HG03025 (cell line): Measurements from ENCODE around the gene NINJ1.

ENCODE experiments used
- ATAC-seq: cut with Tn5 transposase; IDR thresholded peaks from one replicate; pipeline ENCODE4 v1.9.1; 2021; ENCODE audit warnings: mild to moderate bottlenecking, moderate library complexity; ENCODE audit not compliant: unreplicated experiment, low FRiP score

Gene NINJ1

DNA sequence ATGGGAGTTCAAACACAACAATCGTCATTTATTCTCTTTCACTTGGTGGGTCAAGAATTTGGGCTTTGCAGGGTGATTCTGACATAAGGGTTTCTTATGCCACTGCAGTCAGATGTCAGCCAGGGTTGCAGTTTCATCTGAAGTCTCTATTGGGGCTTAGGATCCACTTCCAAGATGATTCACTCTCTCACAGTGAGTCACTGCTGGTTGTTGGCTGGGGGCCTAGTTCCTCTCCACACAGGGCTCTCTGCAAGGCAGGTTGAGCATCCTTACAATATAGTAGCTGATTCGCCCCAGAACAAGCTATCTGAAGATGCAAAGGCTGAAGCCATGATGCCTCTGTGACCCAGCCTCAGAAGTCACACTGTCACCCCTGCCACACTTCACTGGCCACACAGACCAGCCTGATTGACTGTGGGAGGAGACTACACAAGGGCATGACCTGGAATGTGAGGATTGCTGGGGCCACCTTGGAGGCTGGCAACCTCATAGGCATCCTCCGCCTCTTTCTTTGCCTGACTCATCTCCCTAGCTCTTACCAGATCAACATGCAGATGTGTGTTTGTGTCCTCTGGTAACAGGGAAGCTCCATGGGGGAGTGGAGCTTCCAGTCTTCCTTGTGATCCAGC is 42.5 kb downstream of the NINJ1 start:
- no peak for ATAC-seq

DNA sequence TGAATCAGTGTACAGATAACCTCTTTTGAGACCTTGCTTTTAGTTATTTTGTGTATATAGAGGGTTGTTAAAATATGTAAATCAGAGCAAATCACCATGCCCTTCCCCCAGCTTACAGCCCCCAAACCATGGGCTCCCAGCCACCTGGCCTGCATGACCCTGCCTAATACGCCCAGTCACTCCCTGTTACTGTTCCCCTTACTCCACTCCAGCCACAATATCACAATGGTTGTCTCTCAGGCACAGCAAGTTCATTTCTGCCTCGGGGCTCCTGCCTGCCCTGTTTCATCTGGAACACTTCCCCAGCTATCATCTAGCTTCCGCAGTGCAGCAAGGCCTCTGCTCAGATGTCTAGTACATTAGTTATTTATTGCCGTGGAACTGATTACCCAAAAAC is 43.0 kb downstream of the NINJ1 start:
- no peak for ATAC-seq

GRCh38 chr9:93090091-93090655 is 43.9 kb downstream of the NINJ1 start:
- ATAC-seq = no peak

DNA sequence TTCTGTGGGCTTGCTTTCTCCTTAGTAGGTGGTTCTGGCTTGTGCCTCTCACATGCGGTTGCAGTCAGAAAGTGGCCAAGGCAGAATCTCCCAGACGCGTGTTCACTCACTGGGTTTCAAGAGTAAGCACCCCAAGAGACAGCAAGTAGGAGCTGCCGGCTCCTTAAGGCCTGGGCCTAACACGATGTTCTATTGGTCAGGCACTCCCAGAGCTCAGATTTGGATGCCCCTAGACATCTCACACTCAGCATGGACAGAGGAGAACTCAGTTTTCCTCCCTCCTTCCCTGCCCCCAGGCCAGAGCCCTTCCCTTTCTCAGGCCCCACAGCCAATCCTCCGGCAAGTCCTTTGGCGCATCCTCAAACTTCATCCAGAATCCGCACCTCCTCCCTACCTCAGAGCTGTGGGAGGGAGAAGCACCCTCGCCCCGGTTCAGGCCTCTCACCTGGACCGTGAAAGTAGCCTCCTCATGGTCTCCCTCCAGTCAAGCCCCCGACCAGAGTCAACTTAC is 44.5 kb downstream of the NINJ1 start:
- no peak for ATAC-seq

- no peak for ATAC-seq
These were observed 45.0 kb downstream of the NINJ1 start for GRCh38 chr9:93089024-93089423.

GRCh38 chr9:93088656-93089015 is 45.4 kb downstream of the NINJ1 start:
- ATAC-seq = no peak

DNA sequence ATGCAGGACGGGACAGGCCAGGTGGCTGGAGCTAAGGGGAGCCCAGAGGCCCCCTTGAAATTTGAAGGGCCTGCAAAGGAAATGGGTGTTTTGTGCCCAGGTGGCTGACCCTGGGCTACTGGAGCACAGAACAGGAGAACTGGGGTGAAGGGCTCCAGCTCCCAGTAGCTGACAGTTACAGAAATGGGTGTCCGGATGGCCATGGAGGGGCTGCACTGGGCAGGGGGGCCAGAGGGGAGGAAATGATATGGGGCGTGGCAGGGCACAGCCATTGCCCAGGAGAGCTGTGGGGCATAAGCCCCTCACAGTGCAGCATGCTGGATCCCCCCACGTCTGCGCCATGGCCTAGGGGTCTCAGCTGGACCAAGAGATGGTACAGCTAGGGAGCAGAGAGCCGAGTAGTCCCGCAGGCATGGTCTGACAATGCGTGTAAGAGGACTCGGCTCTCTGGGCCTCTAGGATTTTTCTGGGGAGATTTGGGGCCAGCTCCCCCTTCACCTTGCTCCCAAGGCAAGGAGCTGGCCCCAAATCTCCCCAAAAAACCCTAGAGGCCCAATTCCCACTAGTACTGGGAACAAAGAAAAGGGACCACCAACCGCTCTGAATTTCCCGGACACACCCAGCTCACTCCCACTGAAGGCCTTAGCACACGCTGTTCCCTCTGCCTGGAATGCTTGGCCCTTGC is 45.9 kb downstream of the NINJ1 start:
- ATAC-seq = no peak

- ATAC-seq = no peak
These were observed 47.4 kb downstream of the NINJ1 start for GRCh38 chr9:93086447-93087224.

DNA sequence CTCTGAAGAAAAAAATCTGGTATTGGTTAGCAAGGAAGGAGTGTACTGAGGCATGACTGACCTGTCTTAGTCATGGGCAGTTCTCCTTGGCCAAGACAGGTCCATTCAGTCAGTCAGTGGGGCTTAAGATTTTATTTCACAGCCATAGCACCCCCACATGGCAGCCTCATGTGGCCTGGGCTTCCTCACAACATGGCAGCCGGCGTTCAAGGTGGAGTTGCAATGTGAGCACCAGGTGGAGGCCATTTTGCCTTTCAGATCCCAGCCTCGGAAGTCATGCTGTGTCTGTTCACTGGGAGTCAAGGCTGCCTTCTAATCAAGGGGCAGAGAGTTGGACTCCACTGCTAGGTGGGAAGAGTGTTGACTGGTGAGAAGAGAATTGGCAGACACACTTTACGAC is 48.4 kb downstream of the NINJ1 start:
- no peak for ATAC-seq

GRCh38 chr9:93084471-93084881 is 49.6 kb downstream of the NINJ1 start:
- ATAC-seq = no peak

DNA sequence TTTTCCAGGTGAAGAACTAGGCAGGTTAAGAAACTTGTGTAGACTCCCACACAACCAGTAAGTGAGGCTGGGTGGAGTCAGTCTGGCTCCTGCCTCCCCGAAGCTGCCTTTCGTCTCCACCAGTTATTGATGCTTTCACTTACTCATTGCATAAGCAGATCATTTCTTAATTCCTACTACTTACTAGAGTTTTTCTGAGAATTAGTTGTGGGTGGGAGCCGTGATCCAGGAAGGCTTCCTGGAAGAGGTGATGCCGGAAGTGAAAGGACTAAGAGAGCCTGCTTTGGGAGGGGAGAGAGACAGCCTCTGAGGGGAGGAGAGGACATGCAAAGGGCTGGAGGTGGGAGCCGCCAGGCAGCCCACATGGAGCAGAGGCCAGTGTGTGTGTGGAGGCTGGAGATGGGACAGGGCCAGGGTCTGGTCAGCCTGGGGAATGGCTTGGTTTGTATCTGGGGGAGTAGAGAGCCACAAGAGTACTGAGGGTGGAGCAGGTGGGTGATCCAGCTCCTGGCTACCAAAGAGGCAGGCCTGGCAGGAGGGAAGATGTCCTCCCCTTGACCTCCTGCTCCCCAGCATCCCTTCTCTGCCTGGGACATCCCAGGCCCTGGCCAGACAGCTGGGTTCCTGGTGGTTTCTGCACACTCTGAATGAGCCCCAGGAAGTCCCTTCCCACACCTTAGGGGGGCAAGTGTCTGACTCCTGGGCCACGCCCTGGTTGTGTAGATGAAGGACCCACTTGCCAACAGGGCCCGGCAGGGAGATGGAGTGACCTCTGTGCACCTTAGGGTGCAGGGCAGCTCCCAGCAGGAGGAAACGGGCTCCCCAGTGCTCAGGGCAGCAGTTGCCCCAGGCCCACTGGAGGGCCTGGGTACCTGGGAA is 50.2 kb downstream of the NINJ1 start:
- no peak for ATAC-seq

DNA sequence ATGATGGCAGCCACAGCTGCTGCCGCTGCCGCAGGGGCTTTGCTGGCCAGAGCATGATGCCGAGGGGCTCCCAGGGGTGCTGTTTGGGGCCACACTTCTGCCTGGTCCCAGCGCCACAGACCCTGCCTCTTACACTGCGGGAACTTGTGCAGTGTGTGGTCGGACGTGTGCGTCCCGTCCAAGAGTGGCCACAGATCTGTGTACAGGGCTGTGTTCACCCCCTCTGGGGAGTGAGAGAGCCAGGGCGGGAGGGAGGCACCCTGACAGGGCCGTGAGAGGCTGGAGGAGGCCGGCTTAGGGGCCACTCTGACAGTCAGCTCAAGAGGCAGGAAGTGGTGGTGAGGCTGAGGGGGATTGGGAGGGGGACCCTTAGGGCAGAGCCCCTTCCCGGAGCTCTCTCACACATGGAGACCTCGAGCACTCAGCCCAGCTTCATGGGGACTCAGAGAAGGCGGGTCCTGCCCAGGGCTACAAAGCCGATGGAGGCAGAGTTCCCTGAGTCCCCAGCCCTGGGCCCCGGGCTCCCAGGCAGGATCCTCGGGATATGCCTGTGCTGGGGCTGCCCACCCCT is 51.1 kb downstream of the NINJ1 start:
- no peak for ATAC-seq

DNA sequence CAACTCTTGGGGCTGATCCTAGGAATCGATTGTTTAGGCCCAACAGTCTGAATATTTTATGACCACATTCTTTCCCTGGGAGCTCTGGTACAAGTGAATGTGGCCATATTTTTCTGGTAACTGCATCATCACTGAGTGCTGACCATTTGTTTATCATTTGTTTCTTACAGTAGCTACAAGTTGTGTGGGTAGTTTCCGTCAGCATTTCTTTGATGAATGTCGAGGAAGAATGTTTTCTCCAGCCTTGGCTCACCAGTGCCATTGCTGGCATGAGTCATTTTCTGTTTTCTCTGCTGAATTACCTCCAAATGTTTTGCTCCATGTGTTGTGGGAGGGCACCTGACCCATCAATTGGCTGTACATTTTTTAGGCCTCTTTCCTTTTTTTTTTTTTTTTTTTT is 52.1 kb downstream of the NINJ1 start:
- ATAC-seq = no peak

GRCh38 chr9:93081081-93081529 is 52.9 kb downstream of the NINJ1 start:
- no peak for ATAC-seq

DNA sequence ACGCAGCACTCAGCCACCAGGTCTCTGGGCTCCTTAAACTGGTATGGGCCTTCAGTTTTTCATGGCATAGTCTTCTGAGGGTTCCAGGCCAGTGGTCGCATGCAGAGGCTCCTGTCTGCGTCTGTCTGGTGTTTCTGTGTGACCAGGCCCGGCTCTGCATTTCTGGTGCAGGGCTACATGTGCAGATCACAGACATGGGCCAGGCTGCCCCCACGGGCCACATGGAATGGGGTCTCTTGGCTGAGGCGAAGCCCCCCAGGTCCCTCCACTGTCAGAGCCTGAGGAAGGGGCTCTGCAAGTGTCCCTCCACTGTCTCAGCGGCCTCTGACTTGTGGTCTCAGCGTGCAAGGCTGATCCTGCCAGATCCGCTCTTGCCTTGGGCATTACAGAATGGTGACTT is 53.6 kb downstream of the NINJ1 start:
- ATAC-seq = no peak

- no peak for ATAC-seq
These were observed 54.7 kb downstream of the NINJ1 start for GRCh38 chr9:93079371-93079770.

DNA sequence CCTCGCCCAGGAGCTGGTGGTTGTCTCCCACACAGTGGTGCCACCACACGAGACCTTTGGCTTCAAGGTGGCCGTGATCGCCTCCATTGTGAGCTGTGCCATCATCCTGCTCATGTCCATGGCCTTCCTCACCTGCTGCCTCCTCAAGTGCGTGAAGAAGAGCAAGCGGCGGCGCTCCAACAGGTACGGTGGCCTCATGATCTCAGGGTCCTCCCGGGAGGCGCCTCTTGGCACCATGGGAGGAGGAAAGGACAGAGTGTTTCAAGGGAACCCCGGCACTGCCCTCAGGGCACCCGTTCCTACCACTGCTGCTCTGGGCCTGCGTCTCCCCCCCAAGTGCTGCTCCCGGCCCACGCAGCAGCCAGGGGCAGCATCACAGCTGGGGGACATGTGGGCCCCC is 56.2 kb downstream of the NINJ1 start:
- ATAC-seq = no peak

DNA sequence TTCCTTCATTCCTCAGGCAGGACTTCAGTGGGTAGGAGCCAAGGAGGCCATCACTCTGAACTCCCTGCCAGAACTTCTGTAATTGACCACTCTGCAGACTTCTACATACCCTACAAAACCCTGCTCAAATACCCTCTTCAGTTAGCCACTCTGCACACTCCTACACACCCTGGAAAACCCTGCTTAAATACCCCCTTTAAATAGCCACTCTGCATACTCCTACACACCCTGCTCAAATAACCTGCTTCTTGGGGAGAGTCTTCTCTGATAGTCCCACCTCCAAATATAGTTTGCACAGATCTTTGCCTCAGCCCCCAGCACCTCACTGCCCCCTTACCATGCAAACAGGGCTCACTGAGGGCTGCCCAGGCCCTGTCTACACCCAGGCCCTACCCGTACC is 56.7 kb downstream of the NINJ1 start:
- ATAC-seq = no peak

- ATAC-seq = no peak
These were observed 57.3 kb downstream of the NINJ1 start for GRCh38 chr9:93076792-93077128.
